HepG2 (cell line): Measurements from ENCODE around the gene PCSK7. TPM values are rescaled to one million over a fixed set of nuclear protein-coding genes. Genes with fewer than 3 reads are reported as not detected.

Source experiments
- ATAC-seq: fragments of 200-7000 bp; cut with Tn5 transposase; 3 replicates; pipeline ENCODE4 v1.9.1; 2020; ENCODE audit warnings: mild to moderate bottlenecking, moderate library complexity
- BruUV-seq: library from RNA; stranded (reverse); fragments of 400-500 nt; replicated peaks from 2 replicates; lab custom pipeline; 2021; lab: Mats Ljungman, UMichigan
- CTCF ChIA-PET: fragments of 300-600 bp; formaldehyde crosslinking; extraction: SDS; loops from one replicate; lab custom pipeline; 2021; ENCODE audit warnings: low total read pairs, inconsistent platforms, low intra/inter-chr PET ratio; lab: Yijun Ruan, JAX
- POLR2A ChIA-PET: fragments of 350-600 bp; sonication (Branson Sonifier 250); formaldehyde crosslinking; loops from one replicate; lab custom pipeline; 2020; ENCODE audit warnings: antibody characterized with exemption, inconsistent platforms; lab: Yijun Ruan, JAX
- DNase-seq: peaks from one replicate; pipeline ENCODE4 v3.0.0-alpha.2; 2015; ENCODE audit warnings: low spot score
- FAIRE-seq: peaks from 3 replicates; lab custom pipeline; 2011; peaks lifted over from hg19 to GRCh38; lab: Jason Lieb, UNC
- H2AFZ ChIP-seq: one replicate; pipeline ENCODE4 v1.6.1; 2011; ENCODE audit warnings: low read length, inconsistent platforms
- H3K27ac ChIP-seq: fragments of 300-600 bp; 3 replicates; pipeline ENCODE4 v1.8.0; 2011; ENCODE audit warnings: mixed run types, mild to moderate bottlenecking, mixed read lengths, low read length, inconsistent platforms; ENCODE audit not compliant: insufficient read depth; ENCODE audit errors: extremely low read length
- H3K27me3 ChIP-seq, 2 experiments: fragments of 200-600 bp in 1 of 2; 2 replicates in 1 of 2; 3 replicates in 1 of 2; pipeline versions ENCODE4 v1.6.0 to v1.8.0; 2011; ENCODE audit warnings: low read length in 2 of 2, mild to moderate bottlenecking in 2 of 2, moderate library complexity in 2 of 2, inconsistent platforms in 1 of 2; ENCODE audit not compliant: insufficient read depth in 2 of 2, control insufficient read depth in 1 of 2
- H3K36me3 ChIP-seq, 2 experiments: fragments of 200-600 bp in 1 of 2; replicated peaks in 1 of 2; 2 replicates in 1 of 2; 3 replicates in 1 of 2; pipeline versions ENCODE4 v1.5.1 to v1.8.0; 2011; ENCODE audit warnings: low read length in 2 of 2, inconsistent platforms in 1 of 2; ENCODE audit not compliant: insufficient read depth in 2 of 2, control insufficient read depth in 1 of 2
- H3K4me1 ChIP-seq: 2 replicates; pipeline ENCODE4 v1.5.1; 2012; ENCODE audit warnings: low read length, inconsistent platforms; ENCODE audit not compliant: insufficient read depth
- H3K4me2 ChIP-seq: 2 replicates; pipeline ENCODE4 v1.6.0; 2011; ENCODE audit warnings: low read depth, low read length, inconsistent platforms
- H3K4me3 ChIP-seq, 3 experiments: fragments of 200-600 bp in 1 of 3; sonication (generic), shearing (Covaris generic) in 1 of 3; replicated peaks in 1 of 3; 2 replicates each; pipeline ENCODE4 v1.5.1; 2011 to 2016; ENCODE audit warnings: low read length in 3 of 3, inconsistent platforms in 2 of 3, low read depth in 2 of 3, mild to moderate bottlenecking in 2 of 3, control low read depth in 1 of 3, mixed read lengths in 1 of 3; ENCODE audit not compliant: insufficient read depth in 1 of 3
- H3K79me2 ChIP-seq: one replicate; pipeline ENCODE4 v1.6.1; 2011; ENCODE audit warnings: low read length, inconsistent platforms; ENCODE audit not compliant: insufficient read depth
- H3K9ac ChIP-seq: 2 replicates; pipeline ENCODE4 v1.6.0; 2011; ENCODE audit warnings: mild to moderate bottlenecking, low read depth, low read length, inconsistent platforms; ENCODE audit not compliant: insufficient read depth
- H3K9me3 ChIP-seq: 2 replicates; pipeline ENCODE4 v1.5.1; 2012; ENCODE audit warnings: mild to moderate bottlenecking, low read length
- H4K20me1 ChIP-seq: 2 replicates; pipeline ENCODE4 v1.6.0; 2011; ENCODE audit warnings: inconsistent platforms, mild to moderate bottlenecking, low read length, moderate library complexity; ENCODE audit not compliant: insufficient read depth
- FOXO4 ChIP-seq: sonication (generic); formaldehyde crosslinking; conservative IDR thresholded peaks from 2 replicates; pipeline ENCODE4 v1.8.1; 2023; ENCODE audit warnings: missing genetic modification reagents
- HOXA3 ChIP-seq: sonication (generic); formaldehyde crosslinking; IDR thresholded peaks from 2 replicates; pipeline ENCODE4 v1.5.0; 2020; ENCODE audit warnings: missing genetic modification reagents
- PHF5A ChIP-seq: IDR thresholded peaks from one replicate; pipeline ENCODE4 v1.6.1; 2018; ENCODE audit warnings: low read depth, missing genetic modification reagents; ENCODE audit not compliant: unreplicated experiment
- PPARG ChIP-seq: conservative IDR thresholded peaks from 2 replicates; pipeline ENCODE4 v1.6.1; 2016; ENCODE audit warnings: missing biosample characterization, missing genetic modification reagents
- PRDM15 ChIP-seq: sonication (generic); formaldehyde crosslinking; IDR thresholded peaks from 2 replicates; pipeline ENCODE4 v1.4.0; 2020; ENCODE audit warnings: missing genetic modification reagents
- SMC3 ChIP-seq: IDR thresholded peaks from 2 replicates; pipeline ENCODE4 v1.6.1; 2011; ENCODE audit warnings: low read length, improper control_type of control experiment
- TFDP1 ChIP-seq: IDR thresholded peaks from 2 replicates; pipeline ENCODE4 v1.6.1; 2016; ENCODE audit warnings: missing compliant biosample characterization, missing genetic modification reagents, borderline replicate concordance
- ZNF142 ChIP-seq: sonication (generic); formaldehyde crosslinking; IDR thresholded peaks from 2 replicates; pipeline ENCODE4 v1.4.0; 2020; ENCODE audit warnings: missing genetic modification reagents
- ZNF7 ChIP-seq: IDR thresholded peaks from 2 replicates; pipeline ENCODE4 v1.6.1; 2016; ENCODE audit warnings: missing biosample characterization, missing genetic modification reagents
- ZSCAN5A ChIP-seq: sonication (generic); formaldehyde crosslinking; IDR thresholded peaks from 2 replicates; pipeline ENCODE4 v1.8.0; 2022; ENCODE audit warnings: mild to moderate bottlenecking, missing genetic modification reagents, borderline replicate concordance
- WGBS: methylation state at CpG from one replicate; pipeline ENCODE4 v1.1.6; 2017; ENCODE audit warnings: low lambda C conversion rate; 5-methylcytosine and 5-hydroxymethylcytosine counted together
- in situ Hi-C: cut with HindIII; loops from 2 replicates; pipeline ENCODE4 v1.10.0; 2017; ENCODE audit warnings: low pct_unique_long_range_greater_than_20kb; ENCODE audit not compliant: extremely low pct_ligation_motif_present
- intact Hi-C: fragments of 100-400 bp; cut with micrococcal nuclease; formaldehyde crosslinking; loops from one replicate; pipeline ENCODE4 v1.10.0; 2022; ENCODE audit not compliant: unreplicated experiment
- polyA plus RNA-seq, 8 experiments: library from polyadenylated mRNA; depleted of rRNA in 3 of 8; stranded (reverse) in 7 of 8; unstranded in 1 of 8; fragments of >200 nt; fragmentation: Illumina TruSeq in 4 of 8; extraction: Trizol in 4 of 8; gene quantifications; 2 replicates each; pipeline versions ENCODE4 v1.2.1 to v1.2.3, GENCODE V29; 2011 to 2016; ENCODE audit warnings: low read depth in 4 of 8, missing spikeins in 1 of 8, mixed read lengths in 1 of 8; ENCODE audit not compliant: insufficient read depth in 1 of 8
- total RNA-seq, 5 experiments: library from RNA; depleted of rRNA; stranded (reverse); fragments of >200 nt; fragmentation: Illumina TruSeq; extraction: Trizol; gene quantifications; 2 replicates each; pipeline ENCODE4 v1.2.3, GENCODE V29; 2016; ENCODE audit warnings: low read depth in 1 of 5

Gene PCSK7
- total and polyA plus RNA-seq, 2 of the 13 experiments (the other 11 are each of a cell fraction or from before 2014, with no cell fraction given): 13.4 to 13.8 TPM

- Histone ChIP-seq H3K4me1 (peaks cover 20% of the 10 kb centered on the region), H4K20me1 (no peaks in the 10 kb centered on the region), H3K4me3 (no peak overlapping the region), H3K27ac (no peak overlapping the region), H2AFZ (no peak overlapping the region), H3K36me3 (peaks cover 8 to 21% of the 10 kb centered on the region in 2 experiments; a peak in 4 of 5 replicates), H3K79me2 (no peaks in the 10 kb centered on the region), H3K27me3 (no peaks in the 10 kb centered on the region), H3K9ac (no peak overlapping the region), H3K4me2 (no peak overlapping the region), H3K9me3 (no peaks in the 10 kb centered on the region)
- no peak for DNase-seq
- no TSS peak for BruUV-seq
- CTCF ChIA-PET: no interaction called here
- intact Hi-C loops: no loop called here
- TF ChIP-seq FOXO4 (no peak), HOXA3 (CRISPR knock-in tag) (no peak), ZSCAN5A (no peak), TFDP1 (CRISPR knock-in tag) (no peak), PRDM15 (no peak), PPARG (CRISPR knock-in tag) (no peak), PHF5A (no peak), ZNF142 (CRISPR knock-in tag) (no peak), SMC3 (no peak), ZNF7 (CRISPR knock-in tag) (no peak)
- no peak for FAIRE-seq
- ATAC-seq: no peak
- POLR2A ChIA-PET: no interaction called here
- in situ Hi-C loops: no loop called here
- 83% methylated on average over 16 of the region's 20 CpGs for WGBS
These were observed 43.2 kb downstream of the PCSK7 start for GRCh38 chr11:117188620-117189081.
